ENCODE results near the gene PSEN1.

DNA sequence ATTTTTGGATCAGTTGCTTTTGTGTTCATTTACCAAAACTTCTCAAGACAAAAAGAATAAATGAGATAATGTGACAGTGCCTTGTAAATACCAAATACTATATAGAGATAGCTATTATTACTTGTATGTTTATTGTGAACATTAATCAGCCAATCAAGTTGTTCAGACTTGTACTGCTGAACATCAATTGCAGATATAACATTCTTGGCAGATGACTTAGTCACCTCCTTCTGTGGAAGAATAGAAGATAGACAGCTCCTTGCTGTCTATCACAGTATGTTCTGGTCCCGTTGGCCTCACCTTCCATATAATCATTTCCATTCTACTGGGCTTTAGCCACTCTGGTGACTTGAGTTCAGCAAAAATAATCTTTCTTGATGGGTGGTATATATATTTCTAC is 30.1 kb downstream of the PSEN1 start:
- TF ChIP-seq EP300 (IDR thresholded peaks at IDR 0.05; ENCODE audit: low read depth) (no peak), POLR2A (IDR thresholded peaks at IDR 0.05) (no peak), CTCF (IDR thresholded peaks at IDR 0.05) (no peak), POLR2AphosphoS5 (IDR thresholded peaks at IDR 0.05) (no peak)

All from transverse colon (tissue), 4 donors.